Stimulated activated CD4-positive, alpha-beta T cell treated with anti-CD3 and anti-CD28 coated beads, Interleukin-15, amount 100 ng/mL, for 24 hours (primary cell): ENCODE results near the gene PTPRD.
"Not testable (repeated sequence)": the region's sequence is repeated elsewhere in the genome, so short reads cannot be mapped to it uniquely, and the experiment has no call there.

Source experiments
- DNase-seq: peaks from one replicate; pipeline ENCODE4 v3.0.0-alpha.2; 2020

Gene PTPRD

DNA sequence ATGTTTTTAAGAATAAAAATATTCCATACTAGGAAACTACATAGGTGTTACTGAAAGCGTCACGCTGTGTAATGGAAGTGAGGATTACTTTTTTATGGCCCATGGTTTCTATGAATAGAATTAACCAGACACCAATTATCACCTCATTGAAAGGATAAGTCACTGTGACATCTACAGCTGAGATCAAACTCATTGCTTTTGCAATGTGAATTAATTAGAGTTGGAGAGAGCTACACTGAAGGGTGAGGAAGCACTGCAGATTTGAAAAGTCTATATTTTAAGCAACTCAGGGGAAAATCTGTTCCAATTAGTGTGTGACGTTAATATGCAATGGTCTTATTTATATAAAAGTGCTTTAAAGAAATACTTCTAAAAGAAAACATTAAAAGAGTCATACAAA, 1513.2 kb downstream of the PTPRD start:
- DNase-seq, result no peak

- not testable (repeated sequence) for DNase-seq
Observed at GRCh38 chr9:9097254-9097653, 1515.5 kb downstream of the PTPRD start.

DNA sequence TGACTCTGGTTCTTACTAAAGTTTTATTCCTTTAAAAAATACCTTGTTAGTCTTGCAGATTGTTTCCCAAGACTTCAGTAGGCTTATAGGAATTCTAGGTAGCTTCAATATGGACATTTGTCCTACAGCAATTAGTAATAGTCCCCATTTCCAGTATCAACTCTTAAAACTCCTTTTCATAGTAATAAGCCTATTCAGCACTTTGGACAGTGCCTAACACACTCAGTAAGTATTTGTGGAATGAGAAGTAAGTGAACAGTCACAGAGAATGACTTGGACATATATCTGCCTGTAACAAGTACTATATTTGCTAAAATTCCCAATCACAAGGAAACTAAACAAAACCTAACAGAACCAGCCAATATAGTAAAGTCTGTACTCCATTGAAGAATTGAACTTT, 1521.4 kb downstream of the PTPRD start:
- no peak for DNase-seq

DNA sequence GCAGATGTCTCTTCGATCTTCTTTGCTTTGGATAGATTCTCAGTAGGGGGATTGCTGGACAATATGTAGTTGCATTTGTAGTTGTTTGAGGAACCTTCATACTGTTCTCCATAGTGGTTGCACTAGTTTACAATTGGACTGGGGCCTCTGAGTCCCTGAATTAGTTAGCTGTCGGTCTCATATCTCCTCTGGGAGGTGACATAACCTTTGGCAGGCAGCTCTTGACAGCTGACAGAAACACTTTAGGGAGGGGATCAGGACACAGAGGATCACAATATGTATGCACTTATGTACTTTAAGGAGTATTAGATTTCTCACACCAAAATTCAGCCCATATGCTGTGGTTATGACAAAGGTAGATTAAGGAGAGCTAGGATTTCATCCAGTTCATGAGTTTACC, 1533.3 kb downstream of the PTPRD start:
- no peak for DNase-seq

DNA sequence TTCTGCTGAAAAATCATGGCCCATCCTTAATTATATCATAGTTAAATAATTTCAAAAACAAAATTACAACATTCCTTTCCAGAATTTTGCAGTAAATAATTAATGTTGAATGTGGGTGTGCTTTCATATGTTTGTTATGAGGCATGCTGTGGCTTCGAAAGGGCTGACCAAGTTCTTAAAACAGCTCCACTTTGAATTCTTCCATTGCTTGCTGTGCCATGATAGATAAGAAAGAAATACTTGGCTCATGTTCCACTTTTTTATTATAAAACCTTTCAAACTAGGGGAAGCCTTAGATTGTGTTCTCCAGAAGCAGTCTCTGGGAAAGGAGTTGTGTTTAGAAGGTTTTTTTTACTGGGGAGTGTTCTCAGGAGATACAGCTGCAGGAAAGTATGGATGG, 1534.5 kb downstream of the PTPRD start:
- no peak for DNase-seq

DNA sequence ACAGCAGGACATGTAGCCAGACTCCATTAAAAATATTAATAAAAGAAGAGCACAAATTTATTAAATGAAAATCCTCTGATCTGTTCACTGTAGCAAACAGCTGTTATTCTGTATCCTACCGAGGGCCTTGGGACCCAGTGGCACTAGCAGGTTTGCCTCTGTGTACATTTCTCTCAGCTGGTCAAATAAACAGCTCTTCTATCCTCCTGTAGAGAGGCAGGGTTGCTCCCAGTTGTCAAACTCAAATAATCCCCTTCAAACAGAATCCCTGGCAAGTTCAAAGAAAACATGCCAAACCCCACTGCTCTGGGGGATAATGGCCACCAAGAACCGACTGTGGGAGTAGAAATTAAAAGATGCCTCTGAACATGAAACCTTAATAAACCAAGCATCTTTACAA, 1551.2 kb downstream of the PTPRD start:
- no peak for DNase-seq

DNA sequence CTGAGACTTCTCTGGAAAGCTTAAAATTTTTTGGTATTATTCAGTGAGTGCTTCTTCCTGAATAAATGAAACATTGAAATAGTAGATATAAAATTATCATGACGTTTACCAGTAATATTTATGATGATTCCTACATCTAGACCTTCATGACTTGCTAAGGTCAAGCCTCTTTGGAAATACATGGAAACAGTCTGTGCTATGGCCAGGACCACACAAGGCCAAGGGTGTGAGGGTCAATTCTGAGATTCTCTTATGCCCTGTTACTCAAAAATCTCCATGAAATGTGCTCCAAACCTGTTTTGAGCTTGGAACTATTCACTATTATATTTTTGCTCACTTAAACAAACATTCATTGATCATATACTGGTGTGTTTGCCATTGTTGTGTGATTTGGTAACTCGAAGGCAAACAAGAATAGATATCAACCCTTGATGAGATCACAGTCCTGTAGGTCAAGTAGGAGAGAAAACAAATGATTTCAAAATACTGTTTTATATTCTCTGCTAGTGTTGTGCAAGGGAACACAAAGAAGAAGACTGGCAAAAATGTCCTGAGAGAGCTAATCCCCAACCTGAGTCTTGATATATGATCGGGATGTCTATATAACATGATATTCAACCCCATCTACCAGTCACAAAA, 1558.3 kb downstream of the PTPRD start:
- no peak for DNase-seq

- no peak for DNase-seq
Observed at GRCh38 chr9:9045572-9045971, 1567.2 kb downstream of the PTPRD start.

GRCh38 chr9:9045072-9045471, 1567.7 kb downstream of the PTPRD start:
- no peak for DNase-seq

- not testable (repeated sequence) for DNase-seq
Observed at GRCh38 chr9:9043788-9044187, 1569.0 kb downstream of the PTPRD start.

GRCh38 chr9:9041756-9042155, 1571.0 kb downstream of the PTPRD start:
- DNase-seq, result no peak

- DNase-seq, result no peak
Observed at GRCh38 chr9:9033022-9033421, 1579.8 kb downstream of the PTPRD start.

- no peak for DNase-seq
Observed at GRCh38 chr9:9016597-9016996, 1596.2 kb downstream of the PTPRD start.

DNA sequence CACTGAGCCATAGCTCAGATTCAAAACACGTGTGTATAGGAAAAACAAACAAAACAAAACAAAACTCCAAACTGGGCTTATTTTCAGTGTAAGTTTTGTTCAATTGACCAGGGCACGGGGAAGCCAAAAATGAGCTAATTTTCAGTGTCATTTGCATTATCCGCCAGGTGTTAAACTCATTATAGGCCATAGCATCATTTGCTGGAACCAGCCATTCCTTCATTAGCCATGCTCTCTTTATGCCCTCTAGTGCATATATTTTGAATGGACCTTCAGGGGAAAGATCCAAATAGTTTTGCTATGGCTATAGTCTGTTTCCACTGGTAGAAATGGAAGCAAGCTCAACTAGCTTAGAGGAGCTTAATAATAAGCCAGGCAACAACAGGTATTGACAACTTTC, 1608.0 kb downstream of the PTPRD start:
- no peak for DNase-seq

DNA sequence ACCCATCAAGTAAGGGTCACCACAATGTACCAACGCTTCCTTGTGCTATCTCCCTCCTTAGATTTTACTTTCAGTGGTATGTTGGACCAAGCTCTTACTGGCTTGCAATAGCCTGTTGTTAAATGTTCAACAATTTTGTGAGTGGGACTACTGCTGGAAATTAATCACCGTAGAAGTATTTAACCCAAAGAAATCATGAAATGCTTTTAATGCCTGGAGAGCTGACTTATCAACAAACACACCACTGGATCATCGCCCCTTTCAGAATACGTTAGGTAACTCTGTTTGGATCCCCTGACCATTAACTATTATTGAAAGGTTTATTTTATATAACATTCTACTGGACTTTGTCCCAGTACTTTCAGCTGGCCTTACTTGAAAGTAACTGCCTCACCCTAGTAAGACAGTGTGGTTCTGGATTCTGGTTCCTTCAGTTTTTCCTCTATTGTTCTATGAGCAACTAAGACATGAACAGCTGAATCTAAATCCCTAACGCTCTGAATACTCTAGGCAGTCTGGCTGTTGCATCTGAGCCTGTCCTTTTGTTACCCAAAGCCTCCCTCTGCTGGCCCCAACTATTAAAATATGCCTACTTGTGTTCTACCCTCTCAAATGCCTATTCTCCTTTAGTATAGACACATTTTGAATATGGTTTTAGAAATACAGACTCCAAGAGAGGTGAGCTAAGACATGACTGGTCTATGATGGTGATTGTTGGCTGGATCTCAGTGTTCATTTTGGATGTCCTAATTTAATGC, 1609.8 kb downstream of the PTPRD start:
- no peak for DNase-seq

- no peak for DNase-seq
Observed at GRCh38 chr9:8980496-8981013, 1632.2 kb downstream of the PTPRD start.

GRCh38 chr9:8978334-8978733, 1634.5 kb downstream of the PTPRD start:
- no peak for DNase-seq

DNA sequence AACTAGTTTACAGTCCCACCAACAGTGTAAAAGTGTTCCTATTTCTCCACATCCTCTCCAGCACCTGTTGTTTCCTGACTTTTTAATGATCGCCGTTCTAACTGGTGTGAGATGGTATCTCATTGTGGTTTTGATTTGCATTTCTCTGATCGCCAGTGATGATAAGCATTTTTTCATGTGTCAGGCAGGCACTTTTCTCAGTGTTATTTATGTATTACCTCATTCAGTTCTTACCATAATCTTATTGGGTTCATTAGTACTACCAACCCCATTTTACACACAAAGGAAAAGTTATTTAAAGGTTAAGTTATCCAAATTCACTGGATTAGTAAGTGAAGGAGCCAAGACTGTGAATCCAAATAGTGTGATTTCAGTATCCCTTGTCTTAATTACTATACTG, 1644.5 kb downstream of the PTPRD start:
- not testable (repeated sequence) for DNase-seq

GRCh38 chr9:8963885-8964284, 1648.9 kb downstream of the PTPRD start:
- no peak for DNase-seq

DNA sequence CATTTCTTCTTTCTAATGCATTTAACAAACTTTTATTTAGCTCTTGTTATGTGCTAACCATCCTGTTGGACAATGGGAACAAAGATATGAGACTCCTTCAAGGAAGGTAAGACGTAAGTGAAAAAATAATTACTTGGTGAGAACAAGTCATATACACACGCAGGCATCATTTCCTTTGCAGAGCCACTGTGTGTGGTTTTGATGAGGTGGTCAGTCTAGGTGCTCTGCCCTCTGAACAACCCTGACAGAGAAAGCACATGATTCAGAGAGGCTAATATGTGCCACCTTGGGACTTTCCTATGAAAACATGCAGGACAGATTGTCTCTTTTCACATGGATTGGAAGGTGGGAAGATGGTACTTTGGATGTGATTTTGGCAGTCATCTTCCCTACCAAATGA, 1650.7 kb downstream of the PTPRD start:
- DNase-seq, result no peak

GRCh38 chr9:8961186-8961851, 1651.5 kb downstream of the PTPRD start:
- no peak for DNase-seq

GRCh38 chr9:8960254-8960653, 1652.5 kb downstream of the PTPRD start:
- no peak for DNase-seq

DNA sequence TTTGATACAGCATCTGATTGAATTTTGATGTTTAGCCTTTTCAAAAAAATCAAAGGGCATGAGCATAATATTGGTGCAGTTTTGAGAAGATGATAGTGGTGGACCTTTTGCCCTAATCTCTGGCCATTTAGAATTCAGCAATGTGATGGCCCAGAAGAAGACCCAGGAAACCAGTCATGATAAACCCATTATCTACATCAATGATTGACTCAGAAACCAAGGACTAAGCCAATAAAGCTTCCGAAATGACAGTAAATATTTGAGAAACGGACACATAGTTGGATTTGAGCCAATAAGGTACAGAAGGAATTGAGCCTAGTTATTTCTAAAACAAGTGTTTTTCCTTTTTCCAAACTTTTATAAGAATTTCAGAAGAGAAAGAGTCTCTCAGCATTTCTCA, 1654.4 kb downstream of the PTPRD start:
- no peak for DNase-seq

- DNase-seq, result no peak
Observed at GRCh38 chr9:8955315-8955714, 1657.5 kb downstream of the PTPRD start.
